GM18861 (cell line): ENCODE measurements around the gene POGK.
"Not testable (repeated sequence)": the region's sequence is repeated elsewhere in the genome, so short reads cannot be mapped to it uniquely, and the experiment has no call there.

Experiments used
- ATAC-seq: cut with Tn5 transposase; IDR thresholded peaks from one replicate; pipeline ENCODE4 v1.9.1; 2021; ENCODE audit not compliant: unreplicated experiment

Gene POGK, protein sequence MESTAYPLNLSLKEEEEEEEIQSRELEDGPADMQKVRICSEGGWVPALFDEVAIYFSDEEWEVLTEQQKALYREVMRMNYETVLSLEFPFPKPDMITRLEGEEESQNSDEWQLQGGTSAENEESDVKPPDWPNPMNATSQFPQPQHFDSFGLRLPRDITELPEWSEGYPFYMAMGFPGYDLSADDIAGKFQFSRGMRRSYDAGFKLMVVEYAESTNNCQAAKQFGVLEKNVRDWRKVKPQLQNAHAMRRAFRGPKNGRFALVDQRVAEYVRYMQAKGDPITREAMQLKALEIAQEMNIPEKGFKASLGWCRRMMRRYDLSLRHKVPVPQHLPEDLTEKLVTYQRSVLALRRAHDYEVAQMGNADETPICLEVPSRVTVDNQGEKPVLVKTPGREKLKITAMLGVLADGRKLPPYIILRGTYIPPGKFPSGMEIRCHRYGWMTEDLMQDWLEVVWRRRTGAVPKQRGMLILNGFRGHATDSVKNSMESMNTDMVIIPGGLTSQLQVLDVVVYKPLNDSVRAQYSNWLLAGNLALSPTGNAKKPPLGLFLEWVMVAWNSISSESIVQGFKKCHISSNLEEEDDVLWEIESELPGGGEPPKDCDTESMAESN

DNA sequence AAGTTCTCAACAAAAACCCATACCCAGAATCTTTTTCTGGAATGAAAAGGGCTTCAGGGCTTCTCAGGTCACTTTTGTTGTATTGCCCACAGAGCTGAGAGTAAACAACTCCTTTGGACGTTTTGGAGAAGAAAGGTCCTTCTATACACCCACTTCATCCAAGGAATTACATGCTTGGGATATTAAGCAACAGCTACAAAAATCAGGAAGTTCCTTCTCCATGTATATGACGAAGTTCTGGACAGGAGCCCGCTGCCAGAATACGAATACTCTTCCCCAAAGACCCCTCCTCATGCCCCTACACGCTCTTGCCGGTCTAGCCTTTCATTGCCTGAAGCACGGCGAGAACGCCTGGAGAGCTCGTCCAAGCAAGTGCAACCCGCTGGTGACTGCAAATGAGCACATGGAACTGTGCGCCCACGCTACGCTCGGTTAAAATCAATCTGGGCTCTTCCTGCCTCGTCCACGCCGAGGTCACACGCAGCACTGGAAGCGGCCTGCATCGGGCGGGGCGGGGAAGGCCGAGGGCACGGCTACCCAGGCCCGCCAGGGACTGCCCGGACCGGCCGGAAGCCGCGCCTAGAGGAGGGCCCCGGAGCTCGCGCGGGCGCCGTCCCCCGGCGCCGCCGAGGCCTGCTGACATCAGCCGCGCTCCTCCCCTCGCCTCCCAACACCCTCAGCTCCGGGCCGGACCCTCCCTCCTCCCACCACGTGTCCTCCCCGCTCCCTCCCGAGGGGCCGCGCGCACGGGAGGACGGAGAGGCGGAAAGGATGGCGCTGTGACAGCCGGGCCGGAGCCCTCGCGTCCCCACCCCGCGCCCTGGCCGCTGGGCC lies at the start of gene POGK:
Gene POGK (plus strand): TSS at position 710 of the 834 bp plus-strand sequence. CDS start 1,482 bp downstream, outside the sequence.
- ATAC-seq = peak; percentile 94

DNA sequence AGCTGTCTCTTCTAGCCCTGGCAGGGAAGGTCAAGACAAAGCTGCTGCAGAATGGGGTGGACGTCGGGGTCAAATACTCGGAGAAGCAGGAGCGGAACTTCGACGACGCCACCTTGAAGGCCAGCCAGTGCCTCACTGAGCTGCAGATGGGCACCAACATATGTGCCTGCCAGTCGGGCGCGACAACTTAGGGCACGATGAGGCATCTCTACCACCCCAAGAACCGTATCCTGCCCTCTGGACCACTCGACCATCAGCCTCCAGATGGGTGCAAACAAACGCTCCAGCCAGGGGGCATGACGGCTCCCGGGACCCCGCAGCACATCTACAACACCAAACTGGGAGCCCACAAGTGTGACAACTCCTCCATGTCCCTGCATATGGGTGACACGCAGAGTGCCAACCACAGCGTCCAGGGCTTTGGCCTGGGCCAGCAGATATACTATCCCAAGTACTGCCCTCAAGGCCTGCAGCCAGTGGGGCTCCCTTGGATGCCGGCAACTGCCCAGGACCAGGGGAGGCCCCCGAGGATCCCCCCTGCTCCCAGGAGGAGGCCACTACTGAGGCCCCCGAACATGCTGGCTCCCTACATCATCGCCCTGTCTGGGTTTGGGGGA lies 42.5 kb upstream of the POGK start:
- no peak for ATAC-seq

DNA sequence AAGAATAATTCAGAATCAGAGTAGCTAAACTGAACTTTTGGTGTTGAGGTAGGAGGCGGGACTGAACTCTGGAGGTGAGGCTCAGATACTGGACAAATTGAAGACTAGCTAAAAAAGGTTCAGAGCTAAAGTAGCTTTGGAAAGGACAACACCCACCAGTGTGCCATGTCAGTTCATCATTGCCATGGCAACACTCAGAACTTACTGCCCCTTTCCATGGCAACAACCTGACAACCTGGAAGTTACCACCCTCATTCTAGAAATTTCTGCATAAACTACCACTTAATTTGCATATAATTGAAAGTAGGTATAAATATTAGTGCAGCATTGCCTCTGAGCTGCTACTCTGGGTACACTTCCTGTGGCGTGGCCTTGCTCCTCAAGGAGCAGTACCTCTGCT lies 30.3 kb upstream of the POGK start:
- no peak for ATAC-seq

DNA sequence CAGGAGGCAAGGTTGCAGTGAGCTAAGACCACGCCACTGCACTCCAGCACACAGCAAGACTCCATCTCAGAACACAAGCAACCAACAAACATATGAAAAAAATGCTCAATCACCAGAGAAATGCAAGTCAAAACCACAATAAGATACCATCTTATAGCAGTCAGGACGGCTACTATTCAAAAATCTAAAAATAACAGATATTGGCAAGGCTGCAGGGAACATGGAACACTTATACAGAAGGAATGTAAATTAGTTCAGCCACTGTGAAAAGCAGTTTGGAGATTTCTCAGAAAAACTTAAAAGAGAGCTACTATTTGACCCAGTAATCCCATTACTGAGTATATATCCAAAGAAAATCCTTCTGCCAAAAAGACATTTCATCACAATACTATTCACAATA lies 27.6 kb upstream of the POGK start:
- ATAC-seq = no peak

DNA sequence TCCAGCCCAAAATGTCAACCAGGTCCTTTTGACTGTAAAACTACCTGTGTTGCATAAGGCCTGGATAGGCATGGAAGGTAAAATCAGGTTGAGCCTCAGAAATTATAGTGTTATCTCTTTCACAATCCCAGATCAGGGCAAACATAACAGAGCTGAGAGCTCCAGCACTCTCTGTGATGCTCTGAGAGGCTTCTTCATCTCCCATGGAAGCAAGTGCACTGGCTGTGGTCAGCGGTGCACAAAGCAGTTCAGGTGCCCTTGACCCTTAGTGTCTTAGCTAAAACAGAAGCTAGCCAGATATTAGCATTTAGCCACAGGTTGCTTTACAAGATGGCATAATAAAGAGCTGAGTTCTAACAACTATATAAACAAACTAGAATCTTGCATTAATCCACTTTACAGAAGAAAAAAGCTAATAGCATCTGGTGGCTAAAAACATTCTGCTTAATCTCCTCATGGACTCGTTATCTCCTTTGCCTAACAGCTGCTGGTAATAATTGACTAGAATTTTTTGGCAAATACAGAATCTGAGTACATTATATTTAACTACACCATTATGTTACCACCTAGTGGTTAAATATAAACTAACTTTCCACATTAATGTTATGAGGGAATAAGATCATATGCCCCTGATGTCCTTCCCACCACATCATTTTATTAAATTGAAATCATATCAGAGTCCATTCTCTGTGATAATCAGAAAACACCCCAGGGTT lies 25.6 kb upstream of the POGK start:
- no peak for ATAC-seq

DNA sequence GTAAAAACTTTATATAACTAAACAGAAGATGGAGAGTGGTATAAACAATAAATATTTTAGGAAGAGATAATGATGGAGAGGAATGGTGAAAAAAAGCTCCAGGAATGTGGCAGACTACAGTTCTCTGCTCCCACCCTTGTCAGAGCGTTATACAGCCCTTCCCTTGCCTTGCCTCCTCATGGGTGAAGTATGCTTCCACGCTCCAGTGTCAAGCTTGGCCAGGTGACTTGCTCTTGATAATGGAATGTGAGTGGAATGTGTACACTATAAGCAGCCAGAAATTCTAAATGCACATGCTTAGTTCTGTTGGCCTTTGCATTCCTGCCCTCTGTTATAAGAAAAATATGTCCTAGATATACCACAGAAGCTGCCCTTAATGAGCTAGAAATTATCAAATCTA lies 24.7 kb upstream of the POGK start:
- ATAC-seq = no peak

DNA sequence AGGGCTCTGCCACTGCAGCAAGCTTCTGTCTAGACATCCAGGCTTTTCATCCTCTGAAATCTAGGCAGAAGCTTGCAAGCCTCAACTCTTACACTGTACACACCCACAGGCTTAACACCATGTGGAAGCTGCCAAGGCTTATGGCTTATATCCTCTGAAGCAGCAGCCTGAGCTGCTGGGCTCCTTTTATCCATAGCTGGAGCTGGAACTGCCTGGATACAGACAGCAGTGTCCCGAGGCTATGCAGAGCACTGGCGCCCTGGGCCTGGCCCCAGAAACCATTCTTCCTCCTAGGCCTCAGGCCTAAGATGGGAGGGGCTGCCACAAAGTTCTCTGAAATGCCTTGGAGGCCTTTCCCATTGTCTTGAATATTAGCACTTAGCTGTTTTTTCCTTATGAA lies 19.3 kb upstream of the POGK start:
- no peak for ATAC-seq

DNA sequence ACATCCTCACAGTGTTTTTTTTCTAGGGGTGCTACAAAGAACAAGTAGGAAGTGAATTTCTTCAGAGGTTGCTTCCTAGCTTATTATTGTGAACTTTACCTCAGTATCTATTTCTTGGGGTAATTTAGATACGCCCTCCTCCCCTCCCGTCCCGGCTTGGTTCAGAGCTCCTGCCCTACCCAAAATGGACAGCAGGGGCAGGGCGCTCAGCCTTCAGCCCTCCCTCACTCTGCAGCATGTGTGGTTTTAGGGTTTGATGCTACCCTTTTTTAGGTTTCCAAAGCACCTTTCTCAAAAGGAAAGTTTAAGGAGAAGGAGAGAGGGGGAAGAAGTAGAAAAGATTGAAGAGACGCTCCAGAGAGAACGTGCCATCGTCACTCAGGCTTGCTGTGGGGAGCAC lies 16.9 kb upstream of the POGK start:
- no peak for ATAC-seq

DNA sequence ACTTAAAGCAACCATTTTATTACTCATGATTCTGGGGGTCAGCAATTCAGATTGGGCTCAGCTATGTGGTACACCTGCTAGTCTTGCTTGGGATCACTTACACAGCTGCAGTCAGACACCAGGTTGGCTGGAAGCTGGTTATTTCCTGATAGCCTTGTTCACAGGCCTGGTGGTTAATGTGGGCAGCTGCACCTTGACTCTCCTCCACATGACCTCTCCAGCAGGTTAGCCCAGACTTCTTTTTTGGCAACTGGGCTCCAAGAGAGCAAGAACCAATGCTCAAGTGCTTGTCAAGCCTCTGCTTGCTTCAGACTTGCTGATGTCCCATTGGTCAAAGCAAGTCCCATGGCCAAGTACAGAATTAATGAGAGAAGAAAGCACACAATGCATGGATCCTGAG lies 11.8 kb upstream of the POGK start:
- no peak for ATAC-seq

DNA sequence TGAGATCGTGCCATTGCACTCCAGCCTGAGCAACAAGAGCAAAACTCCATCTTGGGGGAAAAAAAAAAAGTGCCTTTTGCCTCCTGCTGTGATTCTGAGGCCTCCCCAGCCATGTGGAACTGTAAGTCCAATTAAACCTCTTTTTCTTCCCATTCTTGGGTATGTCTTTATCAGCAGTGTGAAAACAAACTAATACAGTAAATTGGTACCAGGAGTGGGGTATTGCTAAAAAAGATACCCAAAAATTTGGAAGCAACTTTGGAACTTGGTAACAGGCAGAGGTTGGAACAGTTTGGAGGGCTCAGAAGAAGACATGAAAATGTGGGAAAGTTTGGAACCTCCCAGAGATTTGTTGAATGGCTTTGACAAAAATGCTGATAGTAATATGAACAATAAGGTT lies 9.5 kb upstream of the POGK start:
- not testable (repeated sequence) for ATAC-seq

DNA sequence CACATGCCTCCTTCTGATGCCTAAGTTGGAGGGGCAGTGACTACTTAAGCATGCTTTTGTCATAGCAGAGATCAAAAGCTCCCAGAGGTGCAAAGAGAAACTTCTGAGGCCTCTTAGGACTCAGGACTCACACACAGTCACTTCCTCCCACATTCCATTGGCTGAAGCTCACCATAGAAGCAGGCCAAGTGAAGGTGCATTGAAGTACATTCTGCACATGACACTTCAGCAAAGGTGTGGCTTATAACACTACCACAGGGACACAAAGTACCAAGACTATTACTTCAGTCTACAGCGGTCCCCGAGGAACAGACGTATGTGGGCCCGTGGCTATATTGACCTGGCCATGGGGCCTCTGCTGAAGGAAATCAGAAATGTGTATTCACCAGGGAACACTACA lies 2.5 kb upstream of the POGK start:
- ATAC-seq = no peak

DNA sequence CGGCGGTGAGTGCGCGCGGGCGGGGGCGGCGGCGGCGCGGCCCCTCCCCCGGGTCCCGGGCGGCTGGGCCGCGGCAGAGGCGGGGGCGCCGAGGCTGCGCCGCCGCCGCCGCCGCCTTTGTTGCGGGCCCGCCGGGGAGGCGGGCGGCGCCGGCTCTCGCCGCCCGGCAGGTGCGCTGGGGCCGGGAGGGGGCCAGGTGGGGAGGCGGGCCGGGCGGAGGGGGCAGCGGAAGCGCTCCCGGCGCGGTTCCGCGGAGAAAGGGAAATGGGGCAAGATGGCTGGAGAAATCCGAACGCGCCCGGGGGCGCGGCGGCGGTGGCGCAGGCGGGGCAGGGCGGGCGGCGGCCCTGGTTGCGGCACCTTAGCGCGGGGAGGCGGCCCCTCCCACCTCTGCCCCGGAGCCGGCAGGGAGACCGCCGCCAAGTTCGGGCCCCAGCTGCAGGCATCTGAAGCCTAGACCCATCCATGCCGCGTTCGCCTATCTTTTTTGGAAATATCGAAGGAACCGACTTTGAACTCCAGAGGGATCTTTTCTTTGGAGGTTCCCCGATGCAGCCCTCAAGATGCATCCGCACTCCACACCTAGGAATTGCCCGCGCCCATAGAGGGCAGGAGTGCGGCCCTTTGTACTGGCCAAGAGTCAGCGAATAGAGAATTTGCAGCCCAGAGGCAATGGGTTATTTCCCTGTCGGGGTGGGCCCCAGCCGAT lies 479 bp downstream of the POGK start:
- ATAC-seq = peak; percentile 18

DNA sequence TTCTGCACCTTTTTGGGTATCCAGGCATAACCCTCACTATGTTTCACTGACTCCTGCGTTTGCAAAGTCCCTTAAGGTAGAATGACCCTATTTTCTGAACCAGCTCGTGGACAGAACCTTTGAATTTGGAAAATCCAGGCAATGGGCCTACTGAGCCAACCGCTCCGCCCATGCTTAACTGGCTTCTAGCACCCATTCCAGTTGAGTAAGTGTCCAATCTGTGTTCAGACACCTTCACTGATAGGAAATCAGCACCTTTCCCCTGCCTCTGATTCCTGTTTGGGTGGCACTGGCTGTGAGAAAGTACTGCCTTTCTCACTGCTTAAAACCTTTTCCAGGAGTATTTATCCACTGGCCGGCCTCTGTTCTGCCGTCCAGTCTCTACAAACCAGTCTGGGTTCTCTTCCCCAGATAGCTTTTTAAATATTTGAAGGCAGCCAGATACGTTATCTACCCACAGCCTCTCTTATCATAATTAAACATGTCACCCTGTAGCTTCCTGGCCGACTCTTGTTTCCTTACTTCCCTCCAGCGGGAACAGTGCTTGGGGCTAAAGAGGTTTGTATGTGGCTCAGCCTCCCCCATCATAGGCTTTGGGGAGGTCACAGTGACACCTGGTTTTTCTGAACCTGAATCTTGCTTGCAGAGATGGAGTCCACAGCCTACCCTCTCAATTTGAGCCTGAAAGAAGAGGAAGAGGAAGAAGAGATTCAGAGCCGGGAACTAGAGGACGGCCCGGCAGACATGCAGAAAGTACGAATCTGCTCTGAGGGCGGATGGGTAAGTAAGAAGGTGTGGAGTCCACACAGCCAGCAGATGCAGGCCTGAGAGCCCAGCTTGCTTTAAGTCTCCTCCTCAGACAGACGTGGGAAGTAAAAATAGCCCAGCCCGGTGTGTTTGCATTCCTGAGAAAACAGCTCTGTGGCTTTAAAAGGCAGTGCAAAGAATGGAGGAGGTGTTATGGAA lies 1.3 kb downstream of the POGK start:
- no peak for ATAC-seq

DNA sequence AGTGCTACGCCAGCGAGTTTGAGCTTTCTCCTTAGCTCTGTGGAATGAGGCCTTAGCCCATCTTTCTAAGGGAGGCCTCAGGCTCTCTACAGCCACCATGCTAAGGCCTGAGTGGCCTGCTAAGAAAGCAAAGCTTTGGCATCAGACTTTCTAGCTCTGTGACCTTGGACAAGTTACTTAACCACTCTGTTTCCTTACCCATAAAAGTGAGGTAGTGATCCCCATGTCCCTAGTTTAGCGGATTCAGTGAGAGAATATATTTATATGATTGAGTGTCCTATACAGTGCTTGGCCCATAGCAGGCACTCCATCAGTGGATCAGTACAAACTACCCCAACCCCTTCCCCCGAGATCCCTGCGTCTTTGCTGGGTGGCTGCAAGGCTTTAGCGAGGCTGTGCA lies 4.0 kb downstream of the POGK start:
- ATAC-seq = no peak

DNA sequence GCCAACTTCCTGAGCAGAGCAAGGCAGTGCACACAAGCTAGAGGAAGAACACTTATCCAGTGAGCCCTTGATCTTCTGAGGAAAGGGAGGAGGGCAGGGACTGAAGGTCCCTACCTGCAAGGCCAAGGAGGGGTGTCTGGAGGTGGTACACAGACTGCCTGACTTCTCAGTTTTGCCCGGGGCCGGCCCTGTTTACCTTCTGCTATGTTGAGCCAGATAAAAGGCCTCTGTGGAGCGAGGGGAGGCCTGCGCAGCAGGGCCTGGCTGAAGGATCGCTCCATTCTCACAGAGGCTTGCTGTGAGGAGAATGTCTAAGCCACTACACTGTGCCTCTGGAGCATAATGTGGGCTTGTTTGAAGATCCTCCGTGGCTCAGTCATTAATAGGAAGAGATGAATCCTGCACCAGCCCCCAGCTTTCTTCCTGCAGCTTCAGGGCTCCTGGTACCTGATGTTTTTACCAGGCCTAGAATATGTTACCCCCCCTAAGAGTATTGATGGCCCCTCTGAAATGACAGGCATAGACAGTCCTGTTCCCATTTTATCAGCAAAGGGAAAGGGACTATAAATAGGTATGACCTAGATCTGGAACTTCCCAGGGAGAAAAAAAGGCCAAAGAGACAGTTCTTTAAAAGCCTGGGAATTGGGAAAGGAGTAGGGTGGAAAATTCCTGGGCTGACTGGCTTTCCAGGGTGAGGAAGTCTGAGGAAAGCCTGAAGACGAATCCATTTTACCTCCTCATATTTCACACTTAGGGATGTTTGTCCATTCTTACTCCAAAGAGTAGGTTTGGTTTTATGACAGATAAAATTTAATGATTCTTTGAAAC lies 4.7 kb downstream of the POGK start:
- no peak for ATAC-seq

DNA sequence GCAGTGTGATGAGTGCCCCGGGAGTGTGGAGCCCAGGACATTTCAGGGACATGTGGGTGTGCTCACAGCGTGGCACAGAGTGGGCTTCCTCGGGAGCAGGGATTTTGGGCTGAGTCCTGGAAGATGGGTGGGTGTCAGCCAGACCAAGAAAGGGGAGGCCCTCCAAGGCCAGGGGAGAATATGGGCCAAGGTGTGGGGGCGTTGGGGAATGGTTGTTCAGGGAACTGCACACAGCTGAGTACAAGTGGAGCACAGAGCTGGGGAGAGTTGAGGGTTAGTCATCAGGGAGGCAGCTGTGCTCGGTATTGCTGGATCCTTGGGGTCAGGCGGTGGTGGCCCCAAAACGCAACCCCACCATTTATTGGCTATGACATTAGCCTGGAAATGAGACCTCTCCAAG lies 5.5 kb downstream of the POGK start:
- ATAC-seq = no peak

DNA sequence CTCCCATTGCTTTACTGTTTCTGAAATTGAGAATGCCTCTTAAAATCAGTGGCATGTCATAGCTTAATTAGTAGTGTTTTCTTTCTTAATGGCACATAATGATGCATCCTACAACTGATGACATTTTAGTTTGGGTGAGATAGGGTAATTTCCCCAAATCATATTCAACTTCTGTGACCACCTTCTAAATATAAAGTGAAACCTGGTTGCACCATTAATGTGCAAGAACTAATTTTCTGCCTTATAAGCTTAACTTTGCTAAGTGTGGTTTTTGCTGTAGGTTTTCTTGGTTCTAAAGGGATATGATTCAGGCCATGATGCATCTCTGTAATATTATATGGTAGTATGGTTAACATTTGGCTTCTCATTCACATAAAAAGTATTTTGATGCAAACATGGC lies 8.9 kb downstream of the POGK start:
- no peak for ATAC-seq

DNA sequence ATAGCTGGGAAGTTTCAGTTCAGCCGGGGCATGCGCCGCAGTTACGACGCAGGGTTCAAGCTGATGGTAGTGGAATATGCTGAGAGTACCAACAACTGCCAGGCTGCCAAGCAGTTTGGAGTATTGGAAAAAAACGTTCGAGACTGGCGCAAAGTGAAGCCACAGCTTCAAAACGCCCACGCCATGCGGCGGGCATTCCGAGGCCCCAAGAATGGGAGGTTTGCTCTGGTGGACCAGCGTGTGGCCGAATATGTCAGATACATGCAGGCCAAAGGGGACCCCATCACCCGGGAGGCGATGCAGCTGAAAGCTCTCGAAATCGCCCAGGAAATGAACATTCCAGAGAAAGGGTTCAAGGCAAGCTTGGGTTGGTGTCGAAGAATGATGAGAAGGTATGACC lies 9.9 kb downstream of the POGK start:
- ATAC-seq = no peak
